Muscle of arm (tissue), 12 donors: ENCODE data around the gene TES. TPM values are rescaled to one million over a fixed set of nuclear protein-coding genes. Genes with fewer than 3 reads are reported as not detected.
A peak's percentile ranks its signal among the peaks of the same experiment; 100 is the strongest.
"Not testable (repeated sequence)": the region's sequence is repeated elsewhere in the genome, so short reads cannot be mapped to it uniquely, and the experiment has no call there.

Experiments
- DNase-seq: peaks from one replicate; pipeline ENCODE4 v3.0.0-alpha.2; 2013
- polyA plus RNA-seq, 12 donors: library from polyadenylated mRNA; unstranded; fragments of 120-200 nt; gene quantifications; one replicate each; pipeline ENCODE4 v1.2.1, GENCODE V29; 2013; ENCODE audit not compliant: insufficient read length in 12 of 12

TES gene
- polyA plus RNA-seq, 12 donors, result 14.1 to 59.3 (median 19.7) TPM; not detected in 1

GRCh38 chr7:116241291-116241690, 31.0 kb downstream of the TES start:
- DNase-seq, result no peak

GRCh38 chr7:116242178-116242577, 31.8 kb downstream of the TES start:
- no peak for DNase-seq

- DNase-seq, result no peak
These were observed 32.4 kb downstream of the TES start for GRCh38 chr7:116242759-116243158.

GRCh38 chr7:116244803-116245202, 34.5 kb downstream of the TES start:
- DNase-seq, result not testable (repeated sequence)

GRCh38 chr7:116246357-116246756, 36.0 kb downstream of the TES start:
- DNase-seq, result no peak

GRCh38 chr7:116249969-116250553, 39.7 kb downstream of the TES start:
- no peak for DNase-seq

GRCh38 chr7:116251675-116252074, 41.3 kb downstream of the TES start:
- DNase-seq, result no peak

GRCh38 chr7:116252249-116252648, 41.9 kb downstream of the TES start:
- no peak for DNase-seq

- no peak for DNase-seq
These were observed 46.8 kb downstream of the TES start for GRCh38 chr7:116257156-116257555.

GRCh38 chr7:116258734-116259133, 48.4 kb downstream of the TES start:
- peak; percentile 67 for DNase-seq

GRCh38 chr7:116259156-116259870, 49.0 kb downstream of the TES start:
- DNase-seq, result peak; percentile 8

- no peak for DNase-seq
These were observed 49.6 kb downstream of the TES start for GRCh38 chr7:116259871-116260440.

- no peak for DNase-seq
These were observed 51.6 kb downstream of the TES start for GRCh38 chr7:116261904-116262303.

GRCh38 chr7:116265881-116266280, 55.5 kb downstream of the TES start:
- no peak for DNase-seq

GRCh38 chr7:116269466-116269865, 59.1 kb downstream of the TES start:
- no peak for DNase-seq

GRCh38 chr7:116271161-116271913, 61.0 kb downstream of the TES start:
- peak; percentile 12 for DNase-seq

- peak; percentile 67 for DNase-seq
These were observed 61.9 kb downstream of the TES start for GRCh38 chr7:116271963-116272886.

- no peak for DNase-seq
These were observed 63.1 kb downstream of the TES start for GRCh38 chr7:116273283-116273917.

- no peak for DNase-seq
These were observed 63.6 kb downstream of the TES start for GRCh38 chr7:116273918-116274301.

- DNase-seq, result no peak
These were observed 66.7 kb downstream of the TES start for GRCh38 chr7:116277070-116277469.

GRCh38 chr7:116279217-116279616, 68.9 kb downstream of the TES start:
- DNase-seq, result no peak
